BJ (cell line): ENCODE measurements around the gene GRAP2. TPM values are rescaled to one million over a fixed set of nuclear protein-coding genes. Genes with fewer than 3 reads are reported as not detected.

ENCODE experiments used
- CTCF ChIA-PET: fragments of 350-600 bp; formaldehyde crosslinking; extraction: SDS; loops from one replicate; lab custom pipeline; 2021; ENCODE audit warnings: antibody characterized with exemption, inconsistent platforms; lab: Yijun Ruan, JAX
- POLR2A ChIA-PET: fragments of 300-600 bp; sonication (Branson Sonifier 250); formaldehyde crosslinking; extraction: SDS; loops from one replicate; lab custom pipeline; 2021; ENCODE audit warnings: antibody characterized with exemption; lab: Charles Lee
- DNase-seq: peaks from one replicate; pipeline ENCODE4 v3.0.0-alpha.2; 2011; ENCODE audit warnings: low read depth
- H3K27me3 ChIP-seq: 2 replicates; pipeline ENCODE4 v1.6.0; 2011; ENCODE audit warnings: low read length; ENCODE audit not compliant: control insufficient read depth, insufficient read depth
- H3K36me3 ChIP-seq: 2 replicates; pipeline ENCODE4 v1.5.1; 2011; ENCODE audit warnings: low read length; ENCODE audit not compliant: control insufficient read depth, insufficient read depth
- H3K4me3 ChIP-seq: 2 replicates; pipeline ENCODE4 v1.5.1; 2011; ENCODE audit warnings: low read depth, mild to moderate bottlenecking, control low read depth, low read length
- CTCF ChIP-seq: IDR thresholded peaks from 2 replicates; pipeline ENCODE4 v1.5.1; 2011; ENCODE audit warnings: low read depth, mild to moderate bottlenecking, control low read depth, inconsistent platforms, low read length, moderate library complexity; ENCODE audit not compliant: insufficient read depth
- polyA plus RNA-seq: library from polyadenylated mRNA; depleted of rRNA; stranded (reverse); fragments of >200 nt; gene quantifications from 2 replicates; pipeline ENCODE4 v1.2.3, GENCODE V29; 2011

Gene GRAP2
- polyA plus RNA-seq, 1 experiment = not detected

GRCh38 chr22:39907047-39907446 lies 6.2 kb downstream of the GRAP2 start:
- ChIA-PET POLR2A (no interaction called here), CTCF (no interaction called here)
- Histone ChIP-seq H3K4me3 (no peak overlapping the region), H3K27me3 (peaks cover 3% of the 10 kb centered on the region), H3K36me3 (no peaks in the 10 kb centered on the region)
- no peak for TF ChIP-seq CTCF
- DNase-seq = no peak

GRCh38 chr22:39907605-39908097 lies 6.8 kb downstream of the GRAP2 start:
- H3K27me3 ChIP-seq = peaks cover 3% of the 10 kb centered on the region
- POLR2A ChIA-PET = no interaction called here
- H3K4me3 ChIP-seq = no peak overlapping the region
- TF ChIP-seq CTCF = no peak
- CTCF ChIA-PET = no interaction called here
- H3K36me3 ChIP-seq = no peaks in the 10 kb centered on the region
- no peak for DNase-seq

GRCh38 chr22:39908136-39908535 lies 7.3 kb downstream of the GRAP2 start:
- Histone ChIP-seq H3K27me3 (peaks cover 3% of the 10 kb centered on the region), H3K4me3 (no peak overlapping the region), H3K36me3 (no peaks in the 10 kb centered on the region)
- CTCF ChIA-PET = interaction anchor here (0.7 kb wide), 1 partner anchor 16 kb away, joined by 3 read pairs; no protein-coding TSS in a partner anchor
- no peak for TF ChIP-seq CTCF
- no peak for DNase-seq
- POLR2A ChIA-PET = no interaction called here

GRCh38 chr22:39908737-39909136 lies 7.9 kb downstream of the GRAP2 start:
- TF ChIP-seq CTCF = no peak
- Histone ChIP-seq H3K4me3 (no peak overlapping the region), H3K36me3 (no peaks in the 10 kb centered on the region), H3K27me3 (peaks cover 3% of the 10 kb centered on the region; the same call in 1 of the 2 replicates)
- ChIA-PET POLR2A (no interaction called here), CTCF (interaction anchor here (0.7 kb wide), 1 partner anchor 17 kb away, joined by 3 read pairs; no protein-coding TSS in a partner anchor)
- no peak for DNase-seq

GRCh38 chr22:39910876-39911613 lies 10.2 kb downstream of the GRAP2 start:
- H3K4me3 ChIP-seq = no peak overlapping the region
- CTCF ChIA-PET = no interaction called here
- no peak for DNase-seq
- POLR2A ChIA-PET = no interaction called here
- H3K36me3 ChIP-seq = no peaks in the 10 kb centered on the region
- no peak for TF ChIP-seq CTCF
- peaks cover 3% of the 10 kb centered on the region for H3K27me3 ChIP-seq
